SK-N-SH treated with all-trans-retinoic acid at 6 μM for 48 hours (cell line): ENCODE results near the gene DNAAF5.

Experiments used
- ARNTL ChIP-seq: fragments of 450-650 bp; formaldehyde crosslinking; IDR thresholded peaks from 2 replicates; pipeline ENCODE4 v1.5.0; 2020; ENCODE audit warnings: low read depth, mild to moderate bottlenecking, moderate library complexity, borderline replicate concordance
- ZFP3 ChIP-seq: fragments of 250-450 bp; sonication (Bioruptor Pico); IDR thresholded peaks from 2 replicates; pipeline ENCODE4 v1.5.0; 2020; ENCODE audit warnings: mild to moderate bottlenecking, moderate library complexity

GRCh38 chr7:710161-710560 is 16.3 kb upstream of the DNAAF5 start:
- TF ChIP-seq ARNTL (CRISPR knock-in tag): no peak
- TF ChIP-seq ZFP3 (CRISPR knock-in tag): no peak
